ENCODE measurements around the gene SCNM1. TPM values are rescaled to one million over a fixed set of nuclear protein-coding genes. Genes with fewer than 3 reads are reported as not detected.

Gene SCNM1, protein sequence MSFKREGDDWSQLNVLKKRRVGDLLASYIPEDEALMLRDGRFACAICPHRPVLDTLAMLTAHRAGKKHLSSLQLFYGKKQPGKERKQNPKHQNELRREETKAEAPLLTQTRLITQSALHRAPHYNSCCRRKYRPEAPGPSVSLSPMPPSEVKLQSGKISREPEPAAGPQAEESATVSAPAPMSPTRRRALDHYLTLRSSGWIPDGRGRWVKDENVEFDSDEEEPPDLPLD
- total RNA-seq, result 10 to 100 TPM; 26.5 to 27.0 TPM
- long read RNA-seq, donor 1, partial matches to known transcripts, result 0 of 17 reads
- long read RNA-seq, donor 1, other reads (novel, unspliced or antisense), result 12 of 17 reads
- long read RNA-seq, donor 2, transcript SCNM1-202 (7 exons, 2,016 nt), result major isoform, 10 of 30 reads
- long read RNA-seq, donor 2, partial matches to known transcripts, result 4 of 30 reads
- long read RNA-seq, donor 2, other reads (novel, unspliced or antisense), result 14 of 30 reads

DNA sequence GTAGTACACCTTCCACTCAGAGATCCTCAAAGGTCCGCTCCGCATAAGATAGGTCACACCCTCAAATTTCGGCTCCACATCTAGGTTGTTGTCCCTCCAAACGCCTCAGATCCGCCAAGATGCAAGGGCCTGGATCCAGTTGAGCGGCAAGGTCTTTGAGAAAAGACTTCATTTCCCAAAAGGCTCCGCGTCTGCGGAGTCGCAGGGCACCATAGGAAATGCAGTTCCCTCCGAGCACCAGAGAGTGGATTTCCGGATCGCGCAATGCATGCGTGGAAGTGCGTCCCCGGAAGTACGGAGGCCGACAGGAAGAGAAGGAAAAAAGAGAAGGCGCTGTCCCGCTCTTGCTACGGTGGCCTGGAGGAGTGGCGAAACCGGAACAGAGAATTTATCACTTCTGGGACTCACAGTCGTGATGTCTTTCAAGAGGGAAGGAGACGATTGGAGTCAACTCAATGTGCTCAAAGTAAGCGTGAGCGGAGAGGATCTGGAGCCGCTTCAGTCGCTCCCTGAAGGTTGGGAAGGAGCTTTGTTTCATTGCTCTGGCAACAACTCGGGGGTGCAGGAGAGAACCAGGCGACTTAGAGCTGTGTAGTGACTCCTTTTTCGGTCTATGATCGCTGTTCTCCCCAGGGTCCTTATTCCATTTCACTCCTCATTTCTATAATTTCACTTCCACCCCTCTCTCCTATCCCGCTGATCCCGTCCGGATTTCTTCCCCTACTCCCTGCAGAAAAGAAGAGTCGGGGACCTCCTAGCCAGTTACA, at the start of gene SCNM1, which contains the start of gene LYSMD1:
TSS of gene SCNM1 (plus strand) at position 407 of the 767 bp plus-strand sequence. CDS start at position 416, 9 bp downstream.
TSS of gene LYSMD1 (minus strand) at position 165 of the 767 bp plus-strand sequence. CDS start 644 bp downstream, outside the sequence.
- DNase-seq (ENCODE audit: low spot score), result peak; percentile 99
- intact Hi-C loops (cut with DNase I), result no loop called here

DNA sequence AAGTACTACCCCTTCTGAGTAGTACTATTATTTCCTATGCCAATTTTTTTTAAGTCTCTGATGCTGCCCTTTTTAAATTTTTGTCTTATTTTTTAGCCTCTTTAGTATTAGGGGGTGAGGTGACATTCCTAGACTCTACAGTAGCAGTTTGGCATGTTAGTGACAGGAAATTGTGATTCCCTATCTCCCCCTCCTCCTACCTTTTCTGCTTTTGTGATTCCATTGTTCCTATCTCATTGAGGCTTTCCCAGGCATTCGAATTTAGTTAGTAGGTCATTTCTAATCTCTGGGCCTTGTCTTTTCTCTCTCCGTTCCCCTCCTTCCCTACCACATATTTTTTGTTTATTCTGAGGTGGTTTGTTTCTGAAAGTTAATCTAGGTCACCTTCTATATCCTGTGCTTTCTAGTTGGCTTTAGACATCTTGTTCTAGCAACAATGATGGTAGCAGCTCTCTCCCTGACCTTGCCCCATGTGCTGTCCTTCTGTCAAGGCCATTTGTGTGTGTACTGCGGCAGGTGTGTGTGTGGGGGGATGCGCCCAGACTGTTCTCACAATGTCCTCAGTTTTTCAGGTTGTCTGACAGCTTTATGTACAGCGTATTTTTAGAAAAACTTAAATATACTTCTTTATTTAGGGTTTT, 41.1 kb upstream of the SCNM1 start:
- DNase-seq (ENCODE audit: low spot score), result no peak
- intact Hi-C loops (cut with DNase I), result no loop called here

DNA sequence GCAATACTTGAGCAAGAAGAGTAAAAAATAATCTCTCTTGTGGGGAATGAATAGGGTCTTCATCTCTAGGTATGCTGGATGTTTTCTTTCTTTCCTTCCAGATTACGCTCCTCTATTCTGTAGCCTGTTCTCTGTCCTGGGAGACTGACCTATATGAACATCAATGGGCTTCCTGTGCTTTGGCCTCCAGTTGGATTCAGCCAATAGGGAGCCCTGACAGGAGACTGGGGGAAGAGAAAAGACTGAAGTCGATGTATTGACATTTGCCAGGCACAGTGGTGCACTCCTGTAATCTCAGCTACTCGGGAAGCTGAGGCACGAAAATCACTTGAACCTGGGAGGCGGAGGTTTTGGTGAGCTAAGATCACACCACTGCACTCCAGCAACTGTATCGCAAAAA, 37.1 kb upstream of the SCNM1 start:
- intact Hi-C loops (cut with DNase I), result no loop called here
- peak; percentile 24 for DNase-seq (ENCODE audit: low spot score)

DNA sequence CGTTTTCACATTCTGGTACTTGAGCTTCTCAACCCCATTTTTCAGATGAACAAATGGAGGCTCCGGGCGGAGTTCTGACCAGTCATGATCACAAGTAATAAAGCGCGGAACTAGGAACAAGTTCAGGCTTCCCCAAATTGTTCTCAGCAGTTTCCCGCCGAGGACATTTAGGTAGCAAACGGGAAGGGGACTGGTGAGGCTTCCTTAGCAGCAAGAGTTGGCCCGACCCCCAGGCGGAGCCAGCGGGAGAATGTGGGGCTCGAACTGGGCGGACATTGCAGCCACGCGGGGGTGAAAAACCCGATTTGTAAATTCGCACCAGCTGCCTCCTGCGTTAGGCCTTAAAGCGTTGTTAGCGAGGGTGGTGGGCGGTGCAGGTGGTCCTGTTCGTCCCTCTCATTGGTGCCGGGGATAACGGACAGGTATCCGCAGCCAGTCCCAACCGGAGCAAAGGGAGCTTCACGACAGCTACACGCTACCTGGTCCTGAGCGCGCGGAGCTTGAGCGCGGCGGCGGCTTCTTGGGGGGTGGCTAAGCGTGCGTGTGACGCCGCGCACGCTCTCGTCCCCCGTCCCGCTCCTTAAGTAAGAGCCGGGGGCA, 34.9 kb upstream of the SCNM1 start:
- intact Hi-C loops (cut with DNase I), result no loop called here
- peak; percentile 95 for DNase-seq (ENCODE audit: low spot score)

DNA sequence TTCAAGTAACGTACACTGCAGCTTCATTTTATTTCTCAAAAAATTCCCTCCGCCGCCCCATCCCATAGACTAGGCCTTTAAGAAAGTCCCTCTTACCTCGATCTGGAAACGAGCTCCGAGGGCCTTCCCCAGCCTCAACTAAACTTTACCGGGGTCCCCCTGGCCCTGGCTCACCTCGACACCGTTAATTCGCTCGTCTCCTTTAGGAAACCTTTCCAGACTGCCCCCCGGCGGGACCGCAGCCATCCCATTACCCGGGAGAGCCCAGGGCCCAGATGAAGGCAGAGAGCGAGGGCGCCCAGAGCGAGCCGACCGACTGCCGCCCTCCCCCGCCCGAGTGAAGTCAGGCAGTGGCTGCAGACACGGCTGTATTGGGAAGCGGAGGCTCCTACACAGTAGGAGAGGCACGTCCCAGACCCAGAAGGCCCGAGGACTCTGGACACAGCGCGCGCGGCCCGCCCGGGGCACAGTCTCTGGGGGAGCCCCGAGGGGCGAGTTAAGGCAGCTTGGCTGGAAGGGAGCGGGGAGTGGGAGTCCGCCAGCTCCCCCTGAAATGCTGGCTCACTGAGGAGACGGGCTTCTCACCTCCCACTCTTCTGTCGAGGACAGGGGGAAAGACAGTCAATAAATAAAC, 34.1 kb upstream of the SCNM1 start:
- DNase-seq (ENCODE audit: low spot score), result peak; percentile 73
- intact Hi-C loops (cut with DNase I), result no loop called here

DNA sequence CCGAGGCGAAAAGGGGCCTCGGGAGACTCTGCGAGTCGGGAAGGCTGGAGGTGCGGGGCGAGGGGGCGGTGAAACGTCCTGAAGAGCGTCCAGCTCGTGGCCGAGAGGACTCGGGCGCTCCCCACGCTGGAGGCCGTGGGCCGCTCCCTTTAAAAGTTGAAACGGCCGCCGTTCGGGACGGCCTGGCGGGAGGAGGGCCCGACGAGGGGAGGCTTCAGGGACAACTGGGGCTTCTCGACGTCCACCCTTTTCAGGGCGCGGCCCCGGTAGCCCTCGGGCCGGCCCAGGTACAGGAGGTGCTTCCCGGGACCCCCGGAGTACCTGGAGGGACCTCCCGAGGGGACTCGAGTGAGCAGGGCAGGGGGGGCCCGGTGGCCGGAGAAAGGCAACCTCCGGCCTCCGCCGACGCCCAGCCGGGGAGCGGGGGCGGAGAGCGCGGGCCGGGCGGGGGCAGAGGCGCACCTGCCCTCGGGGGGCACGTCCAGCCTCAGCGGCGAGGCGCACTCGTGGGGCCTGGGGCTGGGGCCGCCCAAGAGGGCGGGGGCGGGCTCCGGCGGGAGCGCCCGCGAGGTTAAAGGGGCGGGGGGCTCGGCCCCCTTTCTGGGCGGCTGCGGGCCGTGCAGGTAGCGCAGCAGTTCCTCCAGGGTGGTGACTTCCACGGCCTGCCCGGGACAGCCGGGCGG, 33.5 kb upstream of the SCNM1 start:
- intact Hi-C loops (cut with DNase I), result no loop called here
- peak; percentile 48 for DNase-seq (ENCODE audit: low spot score)

DNA sequence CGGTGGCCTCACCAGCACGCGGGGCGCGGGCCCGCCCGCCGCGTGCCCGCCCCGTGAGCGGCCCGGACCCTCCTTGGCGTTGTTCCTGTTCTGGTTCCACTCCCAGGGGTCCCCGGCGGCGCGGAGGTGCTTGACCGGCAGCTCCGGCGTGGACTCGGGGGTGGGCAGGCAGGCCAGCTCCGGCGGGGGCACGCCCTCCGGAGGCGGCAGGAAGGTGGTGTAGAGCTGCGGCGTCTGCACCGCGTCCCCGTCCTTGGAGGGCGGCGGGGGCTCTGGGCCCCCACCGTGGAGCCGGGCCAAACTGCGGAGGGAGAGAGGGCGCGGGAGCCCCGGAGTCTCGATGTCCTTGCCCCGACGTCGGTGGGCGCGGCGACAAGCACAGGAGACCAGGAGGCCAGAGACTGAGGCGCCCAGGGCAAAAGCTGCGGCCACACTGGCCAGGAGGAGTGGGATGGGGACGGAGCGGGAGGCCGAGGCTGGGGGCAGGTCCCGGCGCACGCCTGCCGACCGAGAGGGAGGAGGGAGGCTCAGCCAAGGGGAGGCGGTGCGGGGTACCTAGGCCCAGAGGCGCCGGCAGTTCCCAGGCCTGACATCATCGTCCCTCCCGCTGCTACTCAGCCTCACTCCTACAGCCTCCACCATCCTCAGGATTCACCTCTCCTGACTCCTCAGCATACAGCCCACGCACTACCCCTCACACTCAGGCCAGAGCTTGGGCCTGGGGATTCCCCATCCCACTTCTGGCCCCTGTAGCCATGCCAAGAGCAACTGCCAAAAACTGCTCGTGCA, 32.7 kb upstream of the SCNM1 start:
- intact Hi-C loops (cut with DNase I), result no loop called here
- peak; percentile 60 for DNase-seq (ENCODE audit: low spot score)

DNA sequence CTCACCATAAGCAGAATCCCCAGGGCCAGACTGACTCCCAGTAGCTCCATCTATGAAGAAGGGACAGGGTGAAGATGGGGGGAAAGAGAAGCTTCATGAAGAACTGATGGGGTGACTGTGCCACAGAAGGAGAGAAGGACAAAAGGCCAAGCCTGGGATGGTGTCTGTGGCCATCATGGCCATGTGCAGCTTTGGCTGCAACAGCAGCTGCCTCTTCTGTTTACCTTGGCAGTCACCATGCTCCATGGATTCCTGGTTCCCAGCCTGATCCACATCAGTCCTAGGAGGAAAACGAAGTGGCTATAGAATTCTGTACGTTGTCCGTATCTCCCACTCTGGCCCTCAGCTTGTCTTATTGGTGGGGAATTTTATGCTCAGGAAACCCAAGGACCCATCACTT, 31.5 kb upstream of the SCNM1 start:
- no peak for DNase-seq (ENCODE audit: low spot score)
- intact Hi-C loops (cut with DNase I), result no loop called here

DNA sequence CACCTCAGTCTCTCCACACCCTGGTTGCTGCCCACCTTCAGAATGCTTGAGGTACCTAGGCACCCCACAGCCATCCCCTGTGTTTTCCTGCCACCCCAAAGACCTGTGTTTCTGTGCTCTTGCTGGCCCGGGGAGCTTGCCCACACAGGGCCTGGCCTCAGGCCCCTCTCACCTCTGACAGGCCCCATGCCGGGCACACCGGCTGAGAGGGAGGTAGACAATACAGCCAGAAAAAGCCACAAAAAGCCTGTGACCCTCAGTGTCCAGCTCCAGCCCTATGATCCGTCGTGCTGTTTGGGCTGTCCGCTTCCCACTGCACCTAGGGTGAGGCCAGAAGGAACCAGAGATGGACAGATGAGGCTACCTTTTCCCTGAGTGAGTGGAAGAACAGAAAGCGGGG, 31.0 kb upstream of the SCNM1 start:
- intact Hi-C loops (cut with DNase I), result no loop called here
- peak; percentile 69 for DNase-seq (ENCODE audit: low spot score)

DNA sequence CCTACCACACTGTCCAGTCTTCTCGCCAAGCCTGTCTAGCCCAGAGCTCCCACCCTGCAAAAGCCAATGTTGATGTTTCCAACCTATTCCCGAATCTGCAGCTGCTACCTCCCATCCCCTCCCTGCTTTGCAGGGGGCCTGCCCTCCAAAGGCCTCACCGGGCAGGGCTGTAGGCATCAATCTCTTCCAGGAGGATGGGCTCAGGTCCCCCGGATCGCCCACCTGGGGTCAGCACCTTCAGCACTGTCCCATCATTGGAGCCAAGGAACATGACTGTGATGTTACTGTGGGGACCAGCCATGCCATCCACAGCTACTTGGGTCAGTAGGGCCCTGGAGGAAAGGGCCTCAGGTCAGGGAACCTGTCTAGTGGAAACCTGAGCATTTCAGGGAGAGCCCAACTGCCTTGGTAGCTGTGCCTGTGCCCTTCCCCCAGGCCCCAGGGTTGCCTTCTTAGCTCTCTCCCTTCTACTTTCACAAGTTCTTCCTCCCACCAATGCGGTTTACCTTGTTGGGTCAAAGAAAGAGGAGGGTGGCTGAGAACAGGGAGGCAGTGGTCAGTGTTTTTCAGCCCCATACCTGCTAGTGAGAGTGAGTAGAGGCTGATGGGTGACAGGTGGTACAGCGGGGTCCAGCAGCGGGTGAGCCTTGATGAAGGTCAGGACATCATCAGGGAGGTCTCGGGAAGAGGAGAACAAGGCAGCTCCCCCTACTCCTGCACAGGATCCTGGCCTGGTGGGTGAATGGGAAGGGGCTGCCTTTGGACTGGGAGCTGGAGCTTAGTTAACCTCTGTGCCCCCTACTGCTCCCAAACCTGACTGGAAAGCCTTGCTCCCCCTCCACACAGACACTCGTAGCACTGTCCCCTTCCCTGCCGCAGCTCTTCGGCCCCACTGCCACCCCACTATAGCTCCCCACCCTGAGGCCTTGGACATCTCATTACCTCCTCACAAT, 30.2 kb upstream of the SCNM1 start:
- peak; percentile 40 for DNase-seq (ENCODE audit: low spot score)
- intact Hi-C loops (cut with DNase I), result no loop called here

DNA sequence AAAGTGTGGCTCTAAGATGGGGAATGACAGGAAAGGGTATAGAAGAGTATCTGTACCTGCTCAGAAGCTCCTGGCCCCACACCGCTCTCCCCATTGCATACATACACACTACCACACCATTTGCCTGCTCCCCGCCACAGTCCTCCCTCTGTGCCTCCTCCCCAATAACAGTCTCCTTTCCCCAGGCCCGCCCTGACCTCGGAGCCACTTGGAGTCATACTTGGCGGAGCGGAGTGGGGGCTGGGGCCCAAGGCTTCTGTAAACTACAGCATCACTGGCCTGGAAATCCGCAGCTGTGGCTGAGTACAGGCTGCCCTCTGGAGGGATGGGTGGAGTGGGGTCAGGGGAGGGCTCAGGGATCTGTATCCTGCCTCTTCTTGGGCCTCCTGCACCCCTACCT, 28.2 kb upstream of the SCNM1 start:
- intact Hi-C loops (cut with DNase I), result no loop called here
- peak; percentile 72 for DNase-seq (ENCODE audit: low spot score)

DNA sequence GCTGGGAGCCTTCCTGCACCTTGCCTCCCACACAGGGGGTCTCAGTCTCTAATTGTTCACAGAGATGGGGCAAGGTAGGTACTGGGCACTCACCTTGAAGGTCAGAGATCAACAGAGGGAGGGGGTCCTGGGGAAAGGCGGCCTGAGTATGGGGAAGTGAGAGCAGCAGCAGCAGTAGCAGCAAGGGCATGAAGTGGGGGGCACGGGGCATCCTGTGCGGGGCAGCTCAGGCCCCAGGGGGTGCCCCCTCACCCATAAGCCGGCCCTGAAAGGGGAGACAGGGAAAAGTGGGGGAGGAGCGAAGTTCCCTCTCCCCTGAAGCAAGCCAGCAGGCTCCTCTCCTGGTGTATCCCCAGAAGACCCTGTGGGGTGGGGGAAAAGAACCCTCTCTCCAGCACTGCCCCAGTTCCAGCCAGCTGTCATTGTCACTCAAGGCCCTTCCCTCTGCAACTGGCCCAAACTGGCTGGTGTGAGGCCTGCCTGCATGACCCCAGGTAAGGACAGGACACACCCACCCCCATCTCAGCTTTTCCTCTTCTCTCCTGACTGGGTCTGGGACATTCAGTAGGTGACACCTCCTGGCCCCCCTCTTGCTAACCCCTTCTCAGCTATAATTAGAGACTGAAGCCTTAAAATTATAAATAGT, 23.4 kb upstream of the SCNM1 start:
- peak; percentile 60 for DNase-seq (ENCODE audit: low spot score)

DNA sequence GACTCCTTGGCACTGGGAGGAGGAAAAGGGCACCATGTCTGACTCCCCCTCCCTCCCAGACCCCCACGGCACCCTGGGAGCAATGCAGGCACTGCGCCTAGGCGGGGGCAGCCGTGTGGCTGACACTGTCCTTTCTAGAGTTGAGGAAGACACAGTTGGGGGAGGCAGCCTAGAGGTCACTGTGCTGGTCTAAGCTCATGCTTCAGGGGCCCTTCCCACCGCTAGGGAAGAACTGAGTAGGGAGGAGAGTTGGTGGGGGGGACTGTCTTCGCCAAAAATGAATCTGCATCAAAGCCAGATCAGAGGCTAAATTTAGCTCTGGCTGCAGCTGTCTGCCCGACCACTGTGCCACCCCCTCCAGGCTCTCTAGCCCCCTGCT, 22.9 kb upstream of the SCNM1 start:
- intact Hi-C loops (cut with DNase I), result loop anchor here in 1 of 2 donors (5.0 kb wide), 1 partner anchor 36 kb away; no protein-coding TSS in a partner anchor
- DNase-seq (ENCODE audit: low spot score), result peak; percentile 50

More for the DNA sequence above, 23.4 kb upstream of the SCNM1 start:
- intact Hi-C loops (cut with DNase I), result loop anchor here in 1 of 2 donors (5.0 kb wide), 1 partner anchor 35 kb away; no protein-coding TSS in a partner anchor

DNA sequence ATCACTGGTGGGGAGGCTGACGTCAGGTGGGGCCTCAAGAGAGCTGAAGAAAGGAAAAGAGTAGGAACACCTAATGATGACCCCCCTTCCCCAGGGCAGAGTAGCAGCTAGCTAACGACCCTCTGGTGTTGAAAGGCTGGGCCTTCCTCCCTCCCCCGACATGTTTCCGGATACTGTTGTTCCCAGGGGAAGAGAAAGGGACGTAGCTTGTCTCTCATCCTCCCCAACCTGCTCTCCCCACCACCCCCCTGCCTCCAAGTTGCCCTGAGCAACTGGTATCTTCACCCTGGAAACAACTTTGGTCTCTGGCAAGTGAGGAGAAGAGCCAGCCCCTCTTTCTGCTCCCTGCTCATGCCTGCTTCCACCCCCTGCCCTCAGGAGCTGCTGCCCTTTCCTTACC, 22.0 kb upstream of the SCNM1 start:
- peak; percentile 70 for DNase-seq (ENCODE audit: low spot score)
- intact Hi-C loops (cut with DNase I), result loop anchor here in 1 of 2 donors (5.0 kb wide), 1 partner anchor 37 kb away; no protein-coding TSS in a partner anchor

DNA sequence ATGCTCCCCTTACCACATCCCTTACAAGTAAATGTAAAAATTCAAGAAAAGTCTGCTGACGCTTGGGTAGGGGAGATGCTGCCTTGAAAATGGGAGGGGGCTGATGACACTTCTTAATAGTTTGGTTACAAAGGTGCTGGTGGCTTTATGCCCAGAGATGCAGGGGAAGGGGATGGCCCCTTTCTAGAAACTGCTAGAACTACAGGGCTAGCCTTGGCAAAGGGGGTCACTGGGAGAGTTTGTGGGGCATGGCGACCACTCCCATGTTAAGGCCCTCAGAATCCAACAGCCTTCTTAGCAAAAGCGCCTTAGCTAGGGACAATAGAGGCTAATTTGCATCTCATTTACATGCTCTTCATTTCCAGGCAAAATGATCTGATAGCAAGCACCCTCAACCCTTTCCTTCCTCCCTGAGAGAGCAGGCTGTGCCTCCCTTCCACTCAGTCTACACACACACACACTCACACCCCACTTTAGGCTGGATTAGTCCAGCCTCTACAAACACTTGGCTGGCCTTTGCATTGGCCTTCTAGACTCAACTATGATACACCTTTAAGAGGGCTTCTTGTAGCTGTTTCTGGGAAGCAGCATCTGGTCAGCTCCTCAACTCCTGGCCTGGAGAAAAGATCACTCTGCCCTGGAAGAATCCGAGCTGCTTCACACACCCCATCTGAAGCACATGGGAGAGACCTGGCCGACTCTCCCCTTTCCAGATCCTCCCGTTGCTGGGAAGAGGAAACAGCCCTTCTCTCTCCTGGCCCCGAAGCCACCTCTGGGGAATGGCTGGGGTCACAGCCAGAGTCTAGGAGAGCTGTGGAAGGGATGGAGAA, 21.3 kb upstream of the SCNM1 start:
- DNase-seq (ENCODE audit: low spot score), result peak; percentile 68
- intact Hi-C loops (cut with DNase I), result loop anchor here in 1 of 2 donors (5.0 kb wide), 1 partner anchor 37 kb away; no protein-coding TSS in a partner anchor

Data from posterior vena cava (tissue), 2 donors.